PC-9 (cell line): Measurements from ENCODE around the gene ATG5. TPM values are rescaled to one million over a fixed set of nuclear protein-coding genes. Genes with fewer than 3 reads are reported as not detected.

Experiments used
- Bru-seq: library from RNA; stranded (reverse); fragments of 400-500 nt; gene quantifications from one replicate; lab custom pipeline; 2021; lab: Mats Ljungman, UMichigan
- BruChase-seq, 2 experiments: library from RNA; stranded (reverse); fragments of 400-500 nt; gene quantifications; one replicate each; lab custom pipeline; 2021; lab: Mats Ljungman, UMichigan
- BruUV-seq: library from RNA; stranded (reverse); fragments of 400-500 nt; replicated peaks from 2 replicates; lab custom pipeline; 2021; lab: Mats Ljungman, UMichigan
- CTCF ChIA-PET: fragments of 300-600 bp; sonication (Branson Sonifier 250); formaldehyde crosslinking; loops from one replicate; lab custom pipeline; 2022; ENCODE audit warnings: antibody characterized with exemption; lab: Charles Lee
- POLR2A ChIA-PET: fragments of 300-600 bp; sonication (Branson Sonifier 250); formaldehyde crosslinking; loops from one replicate; lab custom pipeline; 2022; ENCODE audit warnings: antibody characterized with exemption; ENCODE audit not compliant: unreplicated experiment; lab: Charles Lee
- DNase-seq, 2 experiments: peaks; one replicate each; pipeline versions ENCODE4 v3.0.0 to v3.0.0-alpha.2; 2015 to 2022; ENCODE audit warnings: mixed read lengths in 1 of 2
- H2AFZ ChIP-seq: fragments of 200-600 bp; sonication (generic); 2 replicates; pipeline ENCODE4 v1.8.1; 2017; ENCODE audit warnings: antibody characterized with exemption
- H3F3A ChIP-seq: fragments of 200-600 bp; sonication (generic); 2 replicates; pipeline ENCODE4 v1.8.1; 2017; ENCODE audit warnings: antibody characterized with exemption, mild to moderate bottlenecking, low read depth; ENCODE audit not compliant: insufficient read depth
- H3K27ac ChIP-seq: fragments of 200-600 bp; sonication (generic); 2 replicates; pipeline ENCODE4 v1.6.1; 2016; ENCODE audit warnings: mixed run types
- H3K27me3 ChIP-seq: fragments of 200-600 bp; sonication (generic); 2 replicates; pipeline ENCODE4 v1.6.1; 2016; ENCODE audit warnings: low read depth, mixed run types; ENCODE audit not compliant: insufficient read depth
- H3K36me3 ChIP-seq: fragments of 200-600 bp; sonication (generic); 2 replicates; pipeline ENCODE4 v1.6.1; 2016; ENCODE audit warnings: low read depth, mixed run types
- H3K4me1 ChIP-seq: fragments of 200-600 bp; sonication (generic); replicated peaks from 2 replicates; pipeline ENCODE4 v1.6.1; 2016; ENCODE audit warnings: mixed run types; ENCODE audit not compliant: insufficient read depth
- H3K4me2 ChIP-seq: fragments of 200-600 bp; sonication (generic); 2 replicates; pipeline ENCODE4 v1.6.1; 2017; ENCODE audit warnings: mixed run types
- H3K4me3 ChIP-seq: fragments of 200-600 bp; sonication (generic); 2 replicates; pipeline ENCODE4 v1.6.1; 2016; ENCODE audit warnings: mixed run types
- H3K79me2 ChIP-seq: fragments of 200-600 bp; sonication (generic); 2 replicates; pipeline ENCODE4 v1.6.1; 2017; ENCODE audit warnings: low read depth, mixed run types
- H3K9me2 ChIP-seq: fragments of 200-600 bp; sonication (generic); 2 replicates; pipeline ENCODE4 v1.8.1; 2017; ENCODE audit warnings: mild to moderate bottlenecking; ENCODE audit not compliant: insufficient read depth
- H3K9me3 ChIP-seq: fragments of 200-600 bp; sonication (generic); 2 replicates; pipeline ENCODE4 v1.8.1; 2016; ENCODE audit warnings: low read depth; ENCODE audit not compliant: insufficient read depth
- H4K20me1 ChIP-seq: fragments of 200-600 bp; sonication (generic); 2 replicates; pipeline ENCODE4 v1.8.1; 2017; ENCODE audit not compliant: insufficient read depth
- CTCF ChIP-seq: fragments of 200-600 bp; sonication (generic); conservative IDR thresholded peaks from 2 replicates; pipeline ENCODE4 v1.6.1; 2017; ENCODE audit warnings: mixed run types, antibody characterized with exemption, mild to moderate bottlenecking, moderate library complexity
- EZH2 ChIP-seq: fragments of 200-600 bp; sonication (generic); IDR thresholded peaks from 2 replicates; pipeline ENCODE4 v1.8.0; 2017; ENCODE audit warnings: antibody characterized with exemption, low read depth
- intact Hi-C: fragments of 100-400 bp; cut with micrococcal nuclease; formaldehyde crosslinking; loops from one replicate; pipeline ENCODE4 v1.10.0; 2022; ENCODE audit not compliant: unreplicated experiment
- long read RNA-seq: library from polyadenylated mRNA; stranded (forward); transcript quantifications from one replicate; pipeline ENCODE4 v2.0.0, GENCODE V29; 2022
- total RNA-seq: library from RNA; stranded (reverse); gene quantifications from 2 replicates; pipeline ENCODE4 v1.2.3, GENCODE V29; 2021

The ATG5 gene
- total RNA-seq (38.1 and 39.8 TPM in 2 replicates), Bru-seq, nascent RNA (percentile 80 among the genes with signal in this experiment), BruChase-seq, experiment 1, labeled RNA remaining after a 2-hour chase (percentile 67 among the genes with signal in this experiment), BruChase-seq, experiment 2, labeled RNA remaining after a 6-hour chase (percentile 54 among the genes with signal in this experiment)
- long read RNA-seq, transcript ATG5-201 (8 exons, 3,092 nt) = minor isoform, 18 of 125 reads
- long read RNA-seq, transcript ATG5-208 (7 exons, 3,035 nt) = minor isoform, 35 of 125 reads
- long read RNA-seq, transcript ATG5-204 (8 exons, 3,216 nt) = major isoform, 48 of 125 reads
- long read RNA-seq, partial matches to known transcripts = 2 of 125 reads
- long read RNA-seq, other reads (novel, unspliced or antisense) = 22 of 125 reads

DNA sequence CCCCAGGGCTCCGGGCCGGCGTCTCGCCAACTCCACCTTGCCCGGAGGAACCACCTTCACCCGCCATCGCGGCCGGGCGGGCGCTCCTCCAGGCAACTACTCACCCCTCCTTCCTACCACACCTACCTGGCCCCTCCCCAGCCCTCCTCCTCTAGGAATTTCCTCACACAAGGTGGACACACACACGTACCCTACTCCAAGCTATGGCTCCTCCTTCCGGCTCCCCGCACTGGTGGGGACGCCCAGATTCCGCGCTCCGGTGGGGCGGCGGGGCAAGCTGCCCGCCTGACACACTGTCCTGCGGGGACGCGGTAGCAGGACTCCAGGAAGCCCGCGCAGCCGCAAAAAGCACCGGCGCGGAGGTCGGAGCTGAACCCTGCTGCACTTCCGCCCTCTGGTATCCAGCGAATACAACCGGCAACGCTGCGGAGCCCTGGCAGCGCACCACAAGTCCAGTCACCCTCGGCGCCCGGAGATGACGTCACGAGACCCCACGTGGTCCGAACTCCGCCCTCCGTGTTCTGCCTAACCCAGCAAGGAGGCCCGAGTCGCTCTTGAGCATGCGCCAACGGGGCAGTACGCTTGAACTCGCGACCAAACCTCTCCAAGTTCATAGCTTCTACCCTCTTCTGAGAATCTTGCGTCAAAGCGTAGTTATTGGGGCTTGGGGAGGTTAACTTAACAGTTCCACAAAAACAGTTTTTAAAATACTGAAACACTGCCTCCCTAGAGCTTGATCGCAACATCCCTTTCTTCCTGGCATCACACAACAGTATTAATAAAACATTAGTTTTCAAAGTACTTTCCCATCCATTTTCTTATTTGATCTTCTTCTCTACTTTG, at the start of gene ATG5:
Gene ATG5 (minus strand): TSS at position 425 of the 843 bp plus-strand sequence. CDS start 9,552 bp downstream, outside the sequence.
- Histone ChIP-seq H3K4me2 (peak within 1 kb of the TSS; percentile 79), H2AFZ (peak within 1 kb of the TSS; percentile 93), H3K36me3 (no peaks in the 10 kb centered on the region), H3K4me1 (peaks cover 13% of the 10 kb centered on the region), H3K9me3 (no peaks in the 10 kb centered on the region), H3K79me2 (peaks cover 46% of the 10 kb centered on the region), H3K27ac (peak within 1 kb of the TSS; percentile 92), H3K27me3 (no peaks in the 10 kb centered on the region), H3F3A (peaks cover 12% of the 10 kb centered on the region), H3K4me3 (peak within 1 kb of the TSS; percentile 91), H4K20me1 (0 out of 2 replicates have a peak, but pooled peaks cover 1% of the 10 kb centered on the region), H3K9me2 (no peaks in the 10 kb centered on the region)
- CTCF ChIA-PET = interaction anchor here (0.6 kb wide), 3 partner anchors 13 to 1327 kb away, joined by 3 to 5 read pairs (median 3); no protein-coding TSS in a partner anchor
- TF ChIP-seq CTCF = no peak
- TF ChIP-seq EZH2 = no peak
- TSS peak; percentile 97 for BruUV-seq
- intact Hi-C loops = no loop called here
- POLR2A ChIA-PET = interaction anchor here (0.6 to 0.7 kb wide), 10 partner anchors 14 to 1220 kb away, joined by 3 to 27 read pairs (median 3); no protein-coding TSS in a partner anchor
- peak; percentile 96 to 98 for DNase-seq

GRCh38 chr6:106373502-106374239, 48.1 kb upstream of the ATG5 start:
- intact Hi-C loops = no loop called here
- ChIA-PET POLR2A (interaction anchor here (0.6 kb wide), 1 partner anchor 37 kb away, joined by 3 read pairs; no protein-coding TSS in a partner anchor), CTCF (no interaction called here)
- Histone ChIP-seq H3K79me2 (peaks cover 35% of the 10 kb centered on the region), H2AFZ (no peak overlapping the region), H3K4me3 (peak overlapping the region; percentile 17; the same call in 1 of the 2 replicates), H3K4me1 (peaks cover 55% of the 10 kb centered on the region), H3K27ac (peak overlapping the region; percentile 89), H3K4me2 (peak overlapping the region; percentile 67), H3K9me3 (no peaks in the 10 kb centered on the region), H3K27me3 (no peaks in the 10 kb centered on the region), H3F3A (peaks cover 42% of the 10 kb centered on the region), H3K36me3 (0 out of 2 replicates have a peak, but pooled peaks cover 8% of the 10 kb centered on the region), H3K9me2 (no peaks in the 10 kb centered on the region), H4K20me1 (no peaks in the 10 kb centered on the region)
- no TSS peak for BruUV-seq
- no peak for TF ChIP-seq CTCF
- TF ChIP-seq EZH2 = no peak
- DNase-seq = no peak
